Measurements from ENCODE around the gene LITAF. TPM values are rescaled to one million over a fixed set of nuclear protein-coding genes. Genes with fewer than 3 reads are reported as not detected.

Gene LITAF
- total and polyA plus RNA-seq, 2 of the 4 experiments (the other 2 are of a cell fraction) = 113 to 206 TPM

- peaks cover 21% of the 10 kb centered on the region for H3K4me1 ChIP-seq (ENCODE audit: control insufficient read depth, insufficient read depth, low read length)
- no peak overlapping the region for H3K4ac ChIP-seq (ENCODE audit: low read depth, low read length)
- no peaks in the 10 kb centered on the region for H3K79me1 ChIP-seq (ENCODE audit: low read depth in 1 of 2, low read length in 2 of 2)
- no peak overlapping the region for H2AFZ ChIP-seq (replicated peaks; ENCODE audit: low read length, poor library complexity)
- H4K91ac ChIP-seq (ENCODE audit: insufficient read depth, low read depth, low read length) = peak overlapping the region; percentile 58; the same call in 1 of the 2 replicates
- H3K9me1 ChIP-seq (ENCODE audit: insufficient read depth, low read length) = peaks cover 7% of the 10 kb centered on the region
- no peak overlapping the region for H2AK9ac ChIP-seq (replicated peaks; ENCODE audit: low read depth, low read length, poor library complexity)
- peak overlapping the region; percentile 58; the same call in 1 of the 2 replicates for H2BK120ac ChIP-seq (ENCODE audit: low read depth, low read length)
- CTCF ChIA-PET = interaction anchor here (0.8 kb wide), 1 partner anchor 9 kb away, joined by 3 read pairs; no protein-coding TSS in a partner anchor
- no peak overlapping the region; the same call in 1 of the 2 replicates for H4K5ac ChIP-seq (ENCODE audit: low read depth, low read length)
- no peak overlapping the region for H3K4me2 ChIP-seq (ENCODE audit: low read depth, low read length)
- no peak overlapping the region for H3K56ac ChIP-seq (ENCODE audit: extremely low read depth, insufficient read depth, low read length)
- in situ Hi-C loops (cut with MboI; ENCODE audit: low sequenced_read_pairs) = loop anchor here (5.0 kb wide), 1 partner anchor 35 kb away; no protein-coding TSS in a partner anchor
- H3K9ac ChIP-seq (ENCODE audit: low read depth, low read length) = no peak overlapping the region
- 0 out of 3 replicates have a peak overlapping the region, but pooled peaks have one; percentile 15 for H2BK15ac ChIP-seq (ENCODE audit: low read depth, low read length)
- intact Hi-C loops (cut with micrococcal nuclease) = no loop called here
- H3K27ac ChIP-seq (ENCODE audit: insufficient read depth, low read length) = no peak overlapping the region
- dilution Hi-C loops (cut with HindIII; ENCODE audit: low sequenced_read_pairs, unreplicated experiment) = no loop called here
- H3K9me3 ChIP-seq (ENCODE audit: control insufficient read depth, insufficient read depth, low read length) = no peaks in the 10 kb centered on the region
- TF ChIP-seq FOS (IDR thresholded peaks at IDR 0.05; ENCODE audit: low read depth, low read length) = no peak
- TF ChIP-seq USF2 (IDR thresholded peaks at IDR 0.05; ENCODE audit: low read depth, low read length) = no peak
- TF ChIP-seq MAZ (IDR thresholded peaks at IDR 0.05; ENCODE audit: borderline replicate concordance, low read depth, low read length) = no peak
- no peak for TF ChIP-seq BHLHE40 (IDR thresholded peaks at IDR 0.05; ENCODE audit: low read depth, low read length)
- POLR2A ChIA-PET (ENCODE audit: unreplicated experiment) = no interaction called here
- no peak for ATAC-seq (ENCODE audit: low read depth)
- no peak overlapping the region for H2BK5ac ChIP-seq (ENCODE audit: low read depth, low read length, poor library complexity, severe bottlenecking)
- H3K23ac ChIP-seq (ENCODE audit: low read depth, low read length) = no peak overlapping the region
- H3K18ac ChIP-seq (ENCODE audit: low read depth, low read length) = peak overlapping the region; percentile 67
- H3K14ac ChIP-seq (replicated peaks; ENCODE audit: low read depth, low read length) = no peak overlapping the region
- no peak overlapping the region; a peak in 1 of 4 replicates for H4K8ac ChIP-seq (ENCODE audit: low read depth in 2 of 2, low read length in 2 of 2)
- DNase-seq = no peak
- WGBS, 2 experiments (ENCODE audit: extremely low coverage in 2 of 2, insufficient read length in 1 of 2) = 100% methylated on average over 1 of the region's 5 CpGs; no CpG with 5 or more reads in 1 of the 2 experiments
- H4K20me1 ChIP-seq (ENCODE audit: insufficient read depth, low read length) = no peaks in the 10 kb centered on the region
- H3K4me3 ChIP-seq (ENCODE audit: insufficient read depth, low read depth, low read length) = no peak overlapping the region
- H2AK5ac ChIP-seq (ENCODE audit: low read depth, low read length) = peak overlapping the region; percentile 5; the same call in 1 of the 2 replicates
- BruUV-seq (replicated peaks) = no TSS peak
- H2BK20ac ChIP-seq (ENCODE audit: low read depth, low read length) = peak overlapping the region; percentile 61; the same call in 1 of the 2 replicates
- H3K27me3 ChIP-seq (ENCODE audit: control insufficient read depth, insufficient read depth, low read length) = no peaks in the 10 kb centered on the region
- H3K36me3 ChIP-seq (ENCODE audit: control insufficient read depth, insufficient read depth, low read length) = no peaks in the 10 kb centered on the region
These were observed 40.6 kb upstream of the LITAF start for GRCh38 chr16:11627292-11627663.
